HepG2 (cell line): ENCODE data around the gene ZBED1.

ENCODE experiments used
- GTF2F1 ChIP-seq: fragments of 150-350 bp; IDR thresholded peaks from 2 replicates; pipeline ENCODE4 v1.6.1; 2014; ENCODE audit warnings: low read length
- POLR2A ChIP-seq, 2 experiments: IDR thresholded peaks; 2 replicates each; pipeline ENCODE4 v1.6.1; 2011; ENCODE audit warnings: low read depth in 2 of 2, low read length in 2 of 2, mild to moderate bottlenecking in 1 of 2, moderate library complexity in 1 of 2; ENCODE audit not compliant: insufficient read depth in 1 of 2
- TOE1 ChIP-seq: sonication (generic); formaldehyde crosslinking; IDR thresholded peaks from 2 replicates; pipeline ENCODE4 v1.4.0; 2020; ENCODE audit warnings: mild to moderate bottlenecking, missing genetic modification reagents
- ZNF768 ChIP-seq: sonication (generic); formaldehyde crosslinking; IDR thresholded peaks from 2 replicates; pipeline ENCODE4 v1.4.0; 2020; ENCODE audit warnings: missing genetic modification reagents
- ZNF777 ChIP-seq: sonication (generic); formaldehyde crosslinking; IDR thresholded peaks from 2 replicates; pipeline ENCODE4 v1.4.0; 2020; ENCODE audit warnings: missing genetic modification reagents
- ZNF83 ChIP-seq: sonication (generic); formaldehyde crosslinking; IDR thresholded peaks from 2 replicates; pipeline ENCODE4 v1.4.0; 2020; ENCODE audit warnings: missing genetic modification reagents, mild to moderate bottlenecking, borderline replicate concordance
- TF ChIP-seq, protein P1 (sequence below): sonication (generic); formaldehyde crosslinking; IDR thresholded peaks from 2 replicates; pipeline ENCODE4 v1.4.0; 2020; ENCODE audit warnings: missing genetic modification reagents
- TF ChIP-seq, protein P2 (sequence below): sonication (generic); formaldehyde crosslinking; IDR thresholded peaks from 2 replicates; pipeline ENCODE4 v1.5.0; 2020; ENCODE audit warnings: mild to moderate bottlenecking, missing genetic modification reagents, moderate library complexity
- TF ChIP-seq, protein P3 (sequence below): IDR thresholded peaks from 2 replicates; pipeline ENCODE4 v1.6.1; 2016; ENCODE audit warnings: control low read depth
- TF ChIP-seq, protein P4 (sequence below), 2 experiments: fragments of 450-650 bp in 1 of 2; sonication (generic) in 1 of 2; formaldehyde crosslinking in 1 of 2; IDR thresholded peaks; 2 replicates each; pipeline versions ENCODE4 v1.6.1 to v1.8.0; 2016 to 2022; ENCODE audit warnings: antibody characterized with exemption in 1 of 2, mild to moderate bottlenecking in 1 of 2, missing genetic modification reagents in 1 of 2
- TF ChIP-seq, protein P5 (sequence below): sonication (generic); formaldehyde crosslinking; IDR thresholded peaks from 2 replicates; pipeline ENCODE4 v1.4.0; 2020; ENCODE audit warnings: missing genetic modification reagents
- TF ChIP-seq, protein P6 (sequence below): fragments of 450-650 bp; IDR thresholded peaks from 2 replicates; pipeline ENCODE4 v1.6.1; 2017; ENCODE audit warnings: mild to moderate bottlenecking

DNA sequence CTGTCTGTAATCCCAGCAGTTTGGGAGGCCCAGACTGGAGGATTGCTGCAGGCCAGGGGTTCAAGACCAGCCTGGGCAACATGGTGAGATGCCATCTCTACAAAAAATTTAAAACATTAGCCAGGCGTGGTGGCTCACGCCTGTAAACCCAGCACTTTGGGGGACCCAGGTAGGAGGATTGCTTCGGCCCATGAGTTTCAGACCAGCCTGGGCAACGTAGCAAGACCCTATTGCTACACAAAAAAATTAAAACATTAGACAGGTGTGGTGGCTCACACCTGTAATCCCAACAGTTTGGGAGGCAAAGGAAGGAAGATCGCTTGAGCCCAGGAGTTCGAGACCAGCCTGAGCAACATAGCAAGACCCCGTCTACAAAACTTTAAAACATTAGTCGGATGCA is 1.3 kb downstream of the ZBED1 start:
- TF ChIP-seq, protein P1, sequence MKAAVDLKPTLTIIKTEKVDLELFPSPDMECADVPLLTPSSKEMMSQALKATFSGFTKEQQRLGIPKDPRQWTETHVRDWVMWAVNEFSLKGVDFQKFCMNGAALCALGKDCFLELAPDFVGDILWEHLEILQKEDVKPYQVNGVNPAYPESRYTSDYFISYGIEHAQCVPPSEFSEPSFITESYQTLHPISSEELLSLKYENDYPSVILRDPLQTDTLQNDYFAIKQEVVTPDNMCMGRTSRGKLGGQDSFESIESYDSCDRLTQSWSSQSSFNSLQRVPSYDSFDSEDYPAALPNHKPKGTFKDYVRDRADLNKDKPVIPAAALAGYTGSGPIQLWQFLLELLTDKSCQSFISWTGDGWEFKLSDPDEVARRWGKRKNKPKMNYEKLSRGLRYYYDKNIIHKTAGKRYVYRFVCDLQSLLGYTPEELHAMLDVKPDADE (CRISPR knock-in tag): no peak
- TF ChIP-seq ZNF83 (CRISPR knock-in tag) (no peak), ZNF768 (CRISPR knock-in tag) (no peak), TOE1 (CRISPR knock-in tag) (no peak), POLR2A (IDR thresholded peaks at IDR 0.05; ENCODE audit: insufficient read depth in 1 of 2, low read depth in 2 of 2, low read length in 2 of 2) (no peak), GTF2F1 (no peak), ZNF777 (no peak)
- TF ChIP-seq, protein P2, sequence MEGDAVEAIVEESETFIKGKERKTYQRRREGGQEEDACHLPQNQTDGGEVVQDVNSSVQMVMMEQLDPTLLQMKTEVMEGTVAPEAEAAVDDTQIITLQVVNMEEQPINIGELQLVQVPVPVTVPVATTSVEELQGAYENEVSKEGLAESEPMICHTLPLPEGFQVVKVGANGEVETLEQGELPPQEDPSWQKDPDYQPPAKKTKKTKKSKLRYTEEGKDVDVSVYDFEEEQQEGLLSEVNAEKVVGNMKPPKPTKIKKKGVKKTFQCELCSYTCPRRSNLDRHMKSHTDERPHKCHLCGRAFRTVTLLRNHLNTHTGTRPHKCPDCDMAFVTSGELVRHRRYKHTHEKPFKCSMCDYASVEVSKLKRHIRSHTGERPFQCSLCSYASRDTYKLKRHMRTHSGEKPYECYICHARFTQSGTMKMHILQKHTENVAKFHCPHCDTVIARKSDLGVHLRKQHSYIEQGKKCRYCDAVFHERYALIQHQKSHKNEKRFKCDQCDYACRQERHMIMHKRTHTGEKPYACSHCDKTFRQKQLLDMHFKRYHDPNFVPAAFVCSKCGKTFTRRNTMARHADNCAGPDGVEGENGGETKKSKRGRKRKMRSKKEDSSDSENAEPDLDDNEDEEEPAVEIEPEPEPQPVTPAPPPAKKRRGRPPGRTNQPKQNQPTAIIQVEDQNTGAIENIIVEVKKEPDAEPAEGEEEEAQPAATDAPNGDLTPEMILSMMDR (CRISPR knock-in tag): no peak
- TF ChIP-seq, protein P3, sequence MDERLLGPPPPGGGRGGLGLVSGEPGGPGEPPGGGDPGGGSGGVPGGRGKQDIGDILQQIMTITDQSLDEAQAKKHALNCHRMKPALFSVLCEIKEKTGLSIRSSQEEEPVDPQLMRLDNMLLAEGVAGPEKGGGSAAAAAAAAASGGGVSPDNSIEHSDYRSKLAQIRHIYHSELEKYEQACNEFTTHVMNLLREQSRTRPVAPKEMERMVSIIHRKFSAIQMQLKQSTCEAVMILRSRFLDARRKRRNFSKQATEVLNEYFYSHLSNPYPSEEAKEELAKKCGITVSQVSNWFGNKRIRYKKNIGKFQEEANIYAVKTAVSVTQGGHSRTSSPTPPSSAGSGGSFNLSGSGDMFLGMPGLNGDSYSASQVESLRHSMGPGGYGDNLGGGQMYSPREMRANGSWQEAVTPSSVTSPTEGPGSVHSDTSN (CRISPR knock-in tag): no peak
- TF ChIP-seq, protein P4, sequence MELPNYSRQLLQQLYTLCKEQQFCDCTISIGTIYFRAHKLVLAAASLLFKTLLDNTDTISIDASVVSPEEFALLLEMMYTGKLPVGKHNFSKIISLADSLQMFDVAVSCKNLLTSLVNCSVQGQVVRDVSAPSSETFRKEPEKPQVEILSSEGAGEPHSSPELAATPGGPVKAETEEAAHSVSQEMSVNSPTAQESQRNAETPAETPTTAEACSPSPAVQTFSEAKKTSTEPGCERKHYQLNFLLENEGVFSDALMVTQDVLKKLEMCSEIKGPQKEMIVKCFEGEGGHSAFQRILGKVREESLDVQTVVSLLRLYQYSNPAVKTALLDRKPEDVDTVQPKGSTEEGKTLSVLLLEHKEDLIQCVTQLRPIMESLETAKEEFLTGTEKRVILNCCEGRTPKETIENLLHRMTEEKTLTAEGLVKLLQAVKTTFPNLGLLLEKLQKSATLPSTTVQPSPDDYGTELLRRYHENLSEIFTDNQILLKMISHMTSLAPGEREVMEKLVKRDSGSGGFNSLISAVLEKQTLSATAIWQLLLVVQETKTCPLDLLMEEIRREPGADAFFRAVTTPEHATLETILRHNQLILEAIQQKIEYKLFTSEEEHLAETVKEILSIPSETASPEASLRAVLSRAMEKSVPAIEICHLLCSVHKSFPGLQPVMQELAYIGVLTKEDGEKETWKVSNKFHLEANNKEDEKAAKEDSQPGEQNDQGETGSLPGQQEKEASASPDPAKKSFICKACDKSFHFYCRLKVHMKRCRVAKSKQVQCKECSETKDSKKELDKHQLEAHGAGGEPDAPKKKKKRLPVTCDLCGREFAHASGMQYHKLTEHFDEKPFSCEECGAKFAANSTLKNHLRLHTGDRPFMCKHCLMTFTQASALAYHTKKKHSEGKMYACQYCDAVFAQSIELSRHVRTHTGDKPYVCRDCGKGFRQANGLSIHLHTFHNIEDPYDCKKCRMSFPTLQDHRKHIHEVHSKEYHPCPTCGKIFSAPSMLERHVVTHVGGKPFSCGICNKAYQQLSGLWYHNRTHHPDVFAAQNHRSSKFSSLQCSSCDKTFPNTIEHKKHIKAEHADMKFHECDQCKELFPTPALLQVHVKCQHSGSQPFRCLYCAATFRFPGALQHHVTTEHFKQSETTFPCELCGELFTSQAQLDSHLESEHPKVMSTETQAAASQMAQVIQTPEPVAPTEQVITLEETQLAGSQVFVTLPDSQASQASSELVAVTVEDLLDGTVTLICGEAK (IDR thresholded peaks at IDR 0.05): no peak
- TF ChIP-seq, protein P4 (CRISPR knock-in tag; IDR thresholded peaks at IDR 0.05): no peak
- TF ChIP-seq, protein P5, sequence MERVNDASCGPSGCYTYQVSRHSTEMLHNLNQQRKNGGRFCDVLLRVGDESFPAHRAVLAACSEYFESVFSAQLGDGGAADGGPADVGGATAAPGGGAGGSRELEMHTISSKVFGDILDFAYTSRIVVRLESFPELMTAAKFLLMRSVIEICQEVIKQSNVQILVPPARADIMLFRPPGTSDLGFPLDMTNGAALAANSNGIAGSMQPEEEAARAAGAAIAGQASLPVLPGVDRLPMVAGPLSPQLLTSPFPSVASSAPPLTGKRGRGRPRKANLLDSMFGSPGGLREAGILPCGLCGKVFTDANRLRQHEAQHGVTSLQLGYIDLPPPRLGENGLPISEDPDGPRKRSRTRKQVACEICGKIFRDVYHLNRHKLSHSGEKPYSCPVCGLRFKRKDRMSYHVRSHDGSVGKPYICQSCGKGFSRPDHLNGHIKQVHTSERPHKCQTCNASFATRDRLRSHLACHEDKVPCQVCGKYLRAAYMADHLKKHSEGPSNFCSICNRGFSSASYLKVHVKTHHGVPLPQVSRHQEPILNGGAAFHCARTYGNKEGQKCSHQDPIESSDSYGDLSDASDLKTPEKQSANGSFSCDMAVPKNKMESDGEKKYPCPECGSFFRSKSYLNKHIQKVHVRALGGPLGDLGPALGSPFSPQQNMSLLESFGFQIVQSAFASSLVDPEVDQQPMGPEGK (CRISPR knock-in tag): no peak
- TF ChIP-seq, protein P6, sequence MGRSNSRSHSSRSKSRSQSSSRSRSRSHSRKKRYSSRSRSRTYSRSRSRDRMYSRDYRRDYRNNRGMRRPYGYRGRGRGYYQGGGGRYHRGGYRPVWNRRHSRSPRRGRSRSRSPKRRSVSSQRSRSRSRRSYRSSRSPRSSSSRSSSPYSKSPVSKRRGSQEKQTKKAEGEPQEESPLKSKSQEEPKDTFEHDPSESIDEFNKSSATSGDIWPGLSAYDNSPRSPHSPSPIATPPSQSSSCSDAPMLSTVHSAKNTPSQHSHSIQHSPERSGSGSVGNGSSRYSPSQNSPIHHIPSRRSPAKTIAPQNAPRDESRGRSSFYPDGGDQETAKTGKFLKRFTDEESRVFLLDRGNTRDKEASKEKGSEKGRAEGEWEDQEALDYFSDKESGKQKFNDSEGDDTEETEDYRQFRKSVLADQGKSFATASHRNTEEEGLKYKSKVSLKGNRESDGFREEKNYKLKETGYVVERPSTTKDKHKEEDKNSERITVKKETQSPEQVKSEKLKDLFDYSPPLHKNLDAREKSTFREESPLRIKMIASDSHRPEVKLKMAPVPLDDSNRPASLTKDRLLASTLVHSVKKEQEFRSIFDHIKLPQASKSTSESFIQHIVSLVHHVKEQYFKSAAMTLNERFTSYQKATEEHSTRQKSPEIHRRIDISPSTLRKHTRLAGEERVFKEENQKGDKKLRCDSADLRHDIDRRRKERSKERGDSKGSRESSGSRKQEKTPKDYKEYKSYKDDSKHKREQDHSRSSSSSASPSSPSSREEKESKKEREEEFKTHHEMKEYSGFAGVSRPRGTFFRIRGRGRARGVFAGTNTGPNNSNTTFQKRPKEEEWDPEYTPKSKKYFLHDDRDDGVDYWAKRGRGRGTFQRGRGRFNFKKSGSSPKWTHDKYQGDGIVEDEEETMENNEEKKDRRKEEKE: no peak
